GM18519 (cell line): ENCODE results near the gene RAG2.

ENCODE experiments used
- ATAC-seq: cut with Tn5 transposase; IDR thresholded peaks from one replicate; pipeline ENCODE4 v1.9.1; 2021; ENCODE audit warnings: mild to moderate bottlenecking, moderate library complexity; ENCODE audit not compliant: unreplicated experiment, low FRiP score

The RAG2 gene

GRCh38 chr11:36598051-36598450, at the start of gene RAG2:
Gene RAG2 (minus strand): TSS chr11:36598236. CDS start chr11:36594168, 4,068 bp downstream.
- ATAC-seq, result no peak

- ATAC-seq, result no peak
Observed at GRCh38 chr11:36638556-36638955, 40.5 kb upstream of the RAG2 start.

GRCh38 chr11:36635066-36635862, 37.2 kb upstream of the RAG2 start:
- ATAC-seq, result no peak

GRCh38 chr11:36631774-36632173, 33.7 kb upstream of the RAG2 start:
- ATAC-seq, result peak; percentile 91

GRCh38 chr11:36628765-36629244, 30.8 kb upstream of the RAG2 start:
- ATAC-seq, result no peak

GRCh38 chr11:36628141-36628540, 30.1 kb upstream of the RAG2 start:
- no peak for ATAC-seq

GRCh38 chr11:36627471-36627870, 29.4 kb upstream of the RAG2 start:
- ATAC-seq, result no peak

GRCh38 chr11:36627006-36627405, 29.0 kb upstream of the RAG2 start:
- ATAC-seq, result no peak

- no peak for ATAC-seq
Observed at GRCh38 chr11:36623494-36623893, 25.5 kb upstream of the RAG2 start.

- ATAC-seq, result peak; percentile 80
Observed at GRCh38 chr11:36622431-36623136, 24.5 kb upstream of the RAG2 start.

GRCh38 chr11:36620246-36620645, 22.2 kb upstream of the RAG2 start:
- ATAC-seq, result no peak

- ATAC-seq, result no peak
Observed at GRCh38 chr11:36619502-36619901, 21.5 kb upstream of the RAG2 start.

- no peak for ATAC-seq
Observed at GRCh38 chr11:36618363-36619047, 20.5 kb upstream of the RAG2 start.

- no peak for ATAC-seq
Observed at GRCh38 chr11:36617543-36618362, 19.7 kb upstream of the RAG2 start.

GRCh38 chr11:36615826-36616225, 17.8 kb upstream of the RAG2 start:
- ATAC-seq, result no peak

GRCh38 chr11:36609383-36609782, 11.3 kb upstream of the RAG2 start:
- ATAC-seq, result no peak

GRCh38 chr11:36608491-36609199, 10.6 kb upstream of the RAG2 start:
- ATAC-seq, result no peak

GRCh38 chr11:36605221-36606216, 7.5 kb upstream of the RAG2 start:
- ATAC-seq, result peak; percentile 70
